Urinary bladder (tissue), 4 donors: ENCODE results near the gene LRRC47. TPM values are rescaled to one million over a fixed set of nuclear protein-coding genes. Genes with fewer than 3 reads are reported as not detected.

Experiments used
- DNase-seq: peaks from one replicate; pipeline ENCODE4 v3.0.0-alpha.2; 2015; ENCODE audit errors: extremely low spot score
- H3K27ac ChIP-seq: one replicate; pipeline ENCODE4 v1.5.1; 2013; ENCODE audit warnings: low read depth, mild to moderate bottlenecking, moderate library complexity
- H3K36me3 ChIP-seq: one replicate; pipeline ENCODE4 v1.6.1; 2013; ENCODE audit warnings: mild to moderate bottlenecking, moderate library complexity; ENCODE audit not compliant: insufficient read depth
- H3K4me1 ChIP-seq: one replicate; pipeline ENCODE4 v1.6.1; 2013; ENCODE audit warnings: mild to moderate bottlenecking, moderate library complexity; ENCODE audit not compliant: insufficient read depth
- H3K4me3 ChIP-seq: one replicate; pipeline ENCODE4 v1.5.1; 2013; ENCODE audit warnings: low read depth, low read length
- WGBS: extraction: QIAGEN DNeasy Blood & Tissue Kit; methylation state at CpG from one replicate; pipeline ENCODE4 v1.1.7; 2013; 5-methylcytosine and 5-hydroxymethylcytosine counted together
- polyA plus RNA-seq: library from polyadenylated mRNA; stranded (reverse); fragments of 200-250 nt; gene quantifications from one replicate; pipeline ENCODE4 v1.2.3, GENCODE V29; 2013
- total RNA-seq: library from RNA; depleted of rRNA; stranded (reverse); fragments of >200 nt; gene quantifications from one replicate; pipeline ENCODE4 v1.2.3, GENCODE V29; 2014
- donor health status: healthy with polysubstance abuse.
- donor health status: healthy.

LRRC47 gene
- total and polyA plus RNA-seq, 2 donors: 17.8 to 31.0 TPM

DNA sequence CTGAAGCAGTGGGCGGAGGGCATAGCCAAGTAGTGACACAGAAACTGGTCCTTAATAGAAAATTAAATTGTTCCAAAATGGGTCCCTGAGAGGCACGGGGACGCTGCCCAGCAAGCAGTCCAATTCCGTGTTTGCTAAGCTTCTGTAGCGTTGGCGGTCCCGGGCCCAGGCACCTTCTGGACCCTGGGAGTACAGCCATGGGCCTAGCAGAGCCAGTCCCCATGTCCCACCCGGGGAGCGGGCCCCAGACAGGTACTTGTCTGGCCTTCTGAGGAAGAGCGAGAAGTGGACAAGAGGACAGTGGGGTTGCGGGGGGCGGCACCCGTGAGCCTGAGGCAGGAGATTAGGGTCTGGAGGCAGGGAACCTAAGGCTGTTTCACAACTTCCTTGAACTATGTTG is 55.5 kb downstream of the LRRC47 start:
- Histone ChIP-seq H3K27ac (no peak overlapping the region), H3K36me3 (peaks cover 3% of the 10 kb centered on the region), H3K4me1 (no peaks in the 10 kb centered on the region), H3K4me3 (no peak overlapping the region)
- WGBS: 96% methylated on average over 13 of the region's 13 CpGs
- DNase-seq: no peak

DNA sequence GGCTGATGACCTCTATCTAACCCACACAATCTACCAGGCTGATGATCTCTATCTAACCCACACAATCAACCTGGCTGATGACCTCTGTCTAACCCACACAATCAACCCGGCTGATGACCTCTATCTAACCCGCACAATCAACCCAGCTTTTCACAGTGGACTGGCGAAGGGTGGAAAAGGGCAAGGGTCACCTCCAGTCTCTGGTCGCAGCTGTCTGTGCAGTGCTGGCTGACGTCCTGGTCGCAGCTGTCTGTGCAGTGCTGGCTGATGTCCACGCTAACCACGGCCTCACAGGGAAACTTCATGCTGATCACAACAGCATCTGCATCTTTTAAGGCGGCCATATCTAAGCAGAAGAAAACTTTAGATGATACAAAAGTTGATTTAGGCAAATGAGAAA is 56.3 kb downstream of the LRRC47 start:
- peaks cover 3% of the 10 kb centered on the region for H3K36me3 ChIP-seq
- 80% methylated on average over 9 of the region's 9 CpGs for WGBS
- DNase-seq: no peak

DNA sequence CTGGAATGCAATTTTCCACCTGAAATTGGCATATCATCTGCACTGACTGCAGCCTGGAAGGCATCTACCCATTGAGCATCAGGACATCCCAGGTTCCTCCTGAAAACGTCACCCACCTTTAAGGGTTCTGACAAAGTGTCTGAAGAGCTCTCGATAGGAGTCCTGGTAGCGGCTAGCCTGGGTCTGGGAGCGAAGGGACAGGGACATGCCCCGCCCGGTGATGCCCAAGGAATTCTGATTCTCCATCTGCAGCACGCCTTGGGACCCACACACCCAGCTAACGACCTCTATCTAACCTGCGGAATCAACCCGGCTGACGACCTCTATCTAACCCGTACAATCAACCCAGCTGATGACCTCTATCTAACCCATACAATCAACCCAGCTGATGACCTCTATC is 57.4 kb downstream of the LRRC47 start:
- WGBS: 92% methylated on average over 12 of the region's 12 CpGs
- Histone ChIP-seq H3K4me1 (no peaks in the 10 kb centered on the region), H3K4me3 (no peak overlapping the region), H3K27ac (no peak overlapping the region), H3K36me3 (peaks cover 3% of the 10 kb centered on the region)
- no peak for DNase-seq

More for the DNA sequence above, 56.3 kb downstream of the LRRC47 start:
- H3K4me3 ChIP-seq: no peak overlapping the region
- H3K27ac ChIP-seq: no peak overlapping the region
- no peaks in the 10 kb centered on the region for H3K4me1 ChIP-seq

DNA sequence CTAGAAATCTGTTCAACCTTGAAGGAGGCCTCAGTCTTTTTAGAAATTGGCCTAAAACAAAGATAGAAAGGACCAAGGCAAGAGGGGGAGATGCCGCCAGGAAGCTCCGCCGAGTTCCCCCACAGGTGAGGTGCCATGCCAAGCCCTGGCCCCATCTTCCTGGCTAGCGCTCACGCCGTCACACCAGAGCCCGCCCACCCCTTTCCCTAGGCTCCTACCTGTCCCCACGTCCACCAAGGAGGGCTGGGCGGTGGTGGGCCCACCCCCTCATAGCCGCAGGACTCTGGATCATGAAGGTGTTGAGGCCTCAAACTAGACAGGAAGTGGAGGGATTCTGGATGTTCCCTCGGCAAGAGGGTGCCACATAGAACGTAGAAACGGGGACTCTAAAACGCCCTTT is 59.6 kb downstream of the LRRC47 start:
- Histone ChIP-seq H3K4me3 (no peak overlapping the region), H3K27ac (no peak overlapping the region), H3K36me3 (peaks cover 3% of the 10 kb centered on the region), H3K4me1 (no peaks in the 10 kb centered on the region)
- DNase-seq: no peak
- WGBS: 88% methylated on average over 14 of the region's 14 CpGs

DNA sequence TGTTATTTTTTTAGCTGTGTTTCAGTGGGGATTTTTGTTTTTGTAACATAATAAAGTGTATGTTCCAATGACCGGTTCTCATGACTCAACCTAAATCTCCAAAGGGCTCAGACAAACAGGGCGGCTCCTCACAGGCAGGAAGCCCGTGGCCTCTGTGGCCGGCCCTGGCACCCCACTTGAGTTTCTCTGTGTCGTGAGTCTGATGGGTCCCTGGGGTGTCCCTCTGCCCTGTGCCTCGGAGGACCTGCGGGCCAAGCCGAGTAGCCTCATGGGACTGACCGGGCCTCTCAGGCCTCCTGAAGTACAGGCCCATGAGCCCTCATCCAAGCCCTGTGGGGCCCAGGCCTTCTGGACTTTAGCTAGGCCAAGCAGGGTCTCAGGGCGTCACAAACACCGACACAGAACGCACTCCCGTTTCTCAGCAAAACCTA is 60.2 kb downstream of the LRRC47 start:
- no peak for DNase-seq
- 89% methylated on average over 13 of the region's 13 CpGs for WGBS
- Histone ChIP-seq H3K27ac (no peak overlapping the region), H3K36me3 (peaks cover 3% of the 10 kb centered on the region), H3K4me1 (no peaks in the 10 kb centered on the region), H3K4me3 (no peak overlapping the region)

DNA sequence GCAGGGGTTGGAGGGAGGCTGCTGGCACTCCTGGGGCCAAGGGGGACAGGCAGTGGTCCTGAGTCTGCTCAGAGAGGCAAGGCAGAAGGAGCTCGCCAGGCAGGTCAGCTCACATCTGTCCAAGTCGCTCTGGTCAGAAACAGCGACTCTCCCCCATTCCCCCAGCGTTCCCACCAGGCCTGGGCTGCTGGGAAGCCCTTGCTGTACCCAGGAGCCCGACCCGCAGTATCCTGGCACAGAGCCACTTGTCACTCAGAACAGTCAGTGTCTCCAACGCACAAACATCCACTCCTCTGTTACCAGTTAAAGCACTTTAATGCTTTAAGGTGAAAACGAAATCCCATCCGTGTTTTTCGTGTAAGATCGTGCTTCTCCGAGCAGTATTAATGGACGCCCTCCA is 60.6 kb downstream of the LRRC47 start:
- Histone ChIP-seq H3K27ac (no peak overlapping the region), H3K36me3 (peaks cover 3% of the 10 kb centered on the region), H3K4me1 (no peaks in the 10 kb centered on the region), H3K4me3 (no peak overlapping the region)
- DNase-seq: no peak
- 79% methylated on average over 13 of the region's 13 CpGs for WGBS

DNA sequence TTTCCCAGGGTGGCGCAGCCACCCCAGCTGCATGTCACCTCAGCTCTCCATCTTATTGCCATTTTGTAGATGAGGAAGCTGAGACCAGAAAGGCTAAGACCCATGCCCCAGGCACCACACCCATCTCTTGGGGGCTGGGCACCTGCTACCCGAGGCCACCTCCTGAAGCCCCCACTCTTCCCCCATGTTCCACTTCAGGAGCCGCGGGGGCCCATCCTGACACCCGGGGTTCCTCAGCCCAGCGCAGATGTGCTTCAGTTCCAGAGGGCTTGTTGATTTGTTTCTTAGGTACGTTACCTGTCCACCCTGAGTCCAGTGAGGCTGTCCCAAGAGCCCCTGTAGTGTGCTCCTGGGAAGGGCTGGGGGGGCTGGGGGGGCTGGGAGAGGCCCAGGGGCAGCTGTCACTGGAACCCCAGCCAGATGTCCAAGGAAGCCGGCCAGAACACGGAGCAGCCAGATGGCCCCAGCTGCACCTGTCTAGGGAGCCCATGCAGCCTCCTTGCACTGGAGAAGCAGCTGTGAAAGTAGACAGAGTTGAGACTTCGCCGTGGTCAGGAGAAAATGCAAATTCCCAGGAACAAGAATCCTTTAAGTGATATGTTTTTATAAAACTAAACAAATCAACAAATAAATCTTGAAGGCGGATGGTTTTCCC is 61.1 kb downstream of the LRRC47 start:
- peaks cover 3% of the 10 kb centered on the region for H3K36me3 ChIP-seq
- DNase-seq: no peak
- no peak overlapping the region for H3K27ac ChIP-seq
- WGBS: 76% methylated on average over 12 of the region's 12 CpGs
- H3K4me3 ChIP-seq: no peak overlapping the region
- no peaks in the 10 kb centered on the region for H3K4me1 ChIP-seq

DNA sequence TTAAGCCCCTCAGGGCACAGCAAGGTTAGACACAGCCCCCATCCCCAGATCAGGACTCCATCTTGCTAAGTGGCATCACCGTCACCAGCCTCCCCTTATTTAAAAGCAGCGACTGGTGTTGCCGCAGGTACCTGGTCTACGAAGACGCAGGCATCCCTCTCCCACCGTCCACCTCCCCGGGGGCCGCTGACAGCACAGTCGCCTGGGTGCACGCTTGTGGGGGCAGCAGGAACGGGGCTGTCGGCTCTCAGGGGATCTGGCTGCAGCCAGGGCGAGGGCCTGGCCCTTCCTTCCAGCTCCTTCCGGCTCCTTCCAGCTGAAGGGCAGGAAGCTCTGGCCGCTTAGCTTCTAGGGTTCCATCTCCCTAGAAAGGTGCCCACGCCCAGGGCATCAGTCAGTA is 61.7 kb downstream of the LRRC47 start:
- no peak for DNase-seq
- H3K4me3 ChIP-seq: no peak overlapping the region
- WGBS: 92% methylated on average over 16 of the region's 16 CpGs
- H3K36me3 ChIP-seq: peaks cover 3% of the 10 kb centered on the region
- H3K4me1 ChIP-seq: no peaks in the 10 kb centered on the region
- H3K27ac ChIP-seq: no peak overlapping the region

DNA sequence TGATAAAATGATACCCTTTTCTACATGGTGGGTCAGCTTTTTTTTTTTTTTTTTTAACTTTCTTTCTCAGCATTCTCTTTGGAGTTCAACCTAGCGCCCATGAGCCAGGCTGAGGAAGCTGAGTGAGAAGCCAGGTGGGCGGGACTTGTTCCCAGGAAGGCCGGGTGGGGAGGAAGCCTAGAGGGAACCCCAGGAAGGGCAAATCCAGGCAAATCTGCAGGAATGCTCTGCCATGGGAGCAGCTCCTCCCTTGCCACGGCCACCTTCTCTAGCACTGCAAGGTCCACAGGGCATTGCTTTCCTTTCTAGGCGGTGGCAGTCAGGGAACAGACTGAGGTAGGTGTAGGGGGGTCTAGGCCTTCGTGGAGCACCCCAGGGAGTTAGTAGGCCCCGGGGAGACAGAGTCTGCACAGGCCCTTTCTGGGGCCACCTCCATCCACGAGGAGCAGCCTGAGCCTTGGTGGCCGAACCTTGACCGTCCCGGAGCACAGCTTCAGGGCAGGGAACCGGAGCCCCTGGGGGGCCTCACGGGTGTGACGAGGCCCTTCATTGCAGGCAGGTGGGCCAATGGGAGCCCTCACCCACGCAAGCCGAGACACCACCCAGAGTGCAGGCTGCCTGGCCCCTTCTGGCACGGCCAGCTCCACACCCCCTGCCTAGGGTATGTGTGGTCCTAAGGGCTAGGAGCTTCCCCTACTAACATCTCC is 62.3 kb downstream of the LRRC47 start:
- 82% methylated on average over 17 of the region's 17 CpGs for WGBS
- no peaks in the 10 kb centered on the region for H3K4me1 ChIP-seq
- H3K27ac ChIP-seq: no peak overlapping the region
- H3K36me3 ChIP-seq: peaks cover 3% of the 10 kb centered on the region
- no peak for DNase-seq
- no peak overlapping the region for H3K4me3 ChIP-seq

DNA sequence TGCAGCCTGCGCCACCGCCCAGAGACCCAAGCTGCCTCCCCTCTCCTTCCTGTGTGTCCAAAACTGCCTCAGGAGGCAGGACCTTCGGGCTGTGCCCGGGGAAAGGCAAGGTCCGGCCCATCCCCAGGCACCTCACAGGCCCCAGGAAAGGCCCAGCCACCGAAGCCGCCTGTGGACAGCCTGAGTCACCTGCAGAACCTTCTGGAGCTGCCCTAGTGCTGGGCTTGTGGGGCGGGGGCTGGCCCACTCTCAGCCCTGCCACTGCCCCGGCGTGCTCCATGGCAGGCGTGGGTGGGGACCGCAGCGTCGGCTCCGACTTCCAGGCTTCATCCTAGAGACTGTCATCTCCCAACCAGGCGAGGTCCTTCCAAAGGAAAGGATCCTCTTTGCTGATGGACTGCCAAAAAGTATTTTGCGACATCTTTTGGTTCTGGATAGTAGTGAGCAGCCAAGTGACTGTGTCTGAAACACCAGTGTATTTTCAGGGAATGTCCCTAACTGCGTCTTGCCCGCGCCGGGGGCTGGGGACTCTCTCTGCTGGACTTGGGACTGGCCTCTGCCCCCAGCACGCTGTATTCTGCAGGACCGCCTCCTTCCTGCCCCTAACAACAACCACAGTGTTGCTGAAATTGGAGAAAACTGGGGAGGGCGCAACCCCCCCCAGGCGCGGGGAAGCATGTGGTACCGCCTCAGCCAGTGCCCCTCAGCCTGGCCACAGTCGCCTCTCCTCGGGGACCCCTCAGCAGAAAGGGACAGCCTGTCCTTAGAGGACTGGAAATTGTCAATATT is 63.0 kb downstream of the LRRC47 start:
- 70% methylated on average over 29 of the region's 29 CpGs for whole genome bisulfite sequencing
- no peak overlapping the region for H3K4me3 ChIP-seq
- no peak for DNase-seq
- H3K36me3 ChIP-seq: peaks cover 3% of the 10 kb centered on the region
- no peak overlapping the region for H3K27ac ChIP-seq
- H3K4me1 ChIP-seq: no peaks in the 10 kb centered on the region

DNA sequence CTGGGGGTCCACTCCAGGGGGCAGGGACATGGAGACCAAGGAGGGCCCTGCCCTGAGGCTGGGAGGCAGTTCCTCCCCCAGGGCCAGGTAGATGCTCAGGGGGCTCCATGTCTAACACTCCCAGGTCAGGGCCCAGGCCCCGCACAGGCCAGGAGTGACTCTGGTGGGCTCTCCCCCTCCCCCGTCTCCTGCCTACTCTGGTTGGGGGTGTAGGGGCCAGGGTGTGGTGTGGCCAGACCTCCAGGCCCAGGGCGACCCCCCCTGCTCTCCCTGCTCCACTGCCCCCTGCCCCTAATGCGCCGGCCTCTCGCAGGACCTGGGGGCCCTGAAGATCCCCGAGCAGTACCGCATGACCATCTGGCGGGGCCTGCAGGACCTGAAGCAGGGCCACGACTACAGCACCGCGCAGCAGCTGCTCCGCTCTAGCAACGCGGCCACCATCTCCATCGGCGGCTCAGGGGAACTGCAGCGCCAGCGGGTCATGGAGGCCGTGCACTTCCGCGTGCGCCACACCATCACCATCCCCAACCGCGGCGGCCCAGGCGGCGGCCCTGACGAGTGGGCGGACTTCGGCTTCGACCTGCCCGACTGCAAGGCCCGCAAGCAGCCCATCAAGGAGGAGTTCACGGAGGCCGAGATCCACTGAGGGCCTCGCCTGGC is 63.7 kb downstream of the LRRC47 start:
- H3K4me1 ChIP-seq: no peaks in the 10 kb centered on the region
- H3K4me3 ChIP-seq: no peak overlapping the region
- H3K36me3 ChIP-seq: peaks cover 3% of the 10 kb centered on the region
- H3K27ac ChIP-seq: no peak overlapping the region
- WGBS: 23% methylated on average over 37 of the region's 37 CpGs
- no peak for DNase-seq

DNA sequence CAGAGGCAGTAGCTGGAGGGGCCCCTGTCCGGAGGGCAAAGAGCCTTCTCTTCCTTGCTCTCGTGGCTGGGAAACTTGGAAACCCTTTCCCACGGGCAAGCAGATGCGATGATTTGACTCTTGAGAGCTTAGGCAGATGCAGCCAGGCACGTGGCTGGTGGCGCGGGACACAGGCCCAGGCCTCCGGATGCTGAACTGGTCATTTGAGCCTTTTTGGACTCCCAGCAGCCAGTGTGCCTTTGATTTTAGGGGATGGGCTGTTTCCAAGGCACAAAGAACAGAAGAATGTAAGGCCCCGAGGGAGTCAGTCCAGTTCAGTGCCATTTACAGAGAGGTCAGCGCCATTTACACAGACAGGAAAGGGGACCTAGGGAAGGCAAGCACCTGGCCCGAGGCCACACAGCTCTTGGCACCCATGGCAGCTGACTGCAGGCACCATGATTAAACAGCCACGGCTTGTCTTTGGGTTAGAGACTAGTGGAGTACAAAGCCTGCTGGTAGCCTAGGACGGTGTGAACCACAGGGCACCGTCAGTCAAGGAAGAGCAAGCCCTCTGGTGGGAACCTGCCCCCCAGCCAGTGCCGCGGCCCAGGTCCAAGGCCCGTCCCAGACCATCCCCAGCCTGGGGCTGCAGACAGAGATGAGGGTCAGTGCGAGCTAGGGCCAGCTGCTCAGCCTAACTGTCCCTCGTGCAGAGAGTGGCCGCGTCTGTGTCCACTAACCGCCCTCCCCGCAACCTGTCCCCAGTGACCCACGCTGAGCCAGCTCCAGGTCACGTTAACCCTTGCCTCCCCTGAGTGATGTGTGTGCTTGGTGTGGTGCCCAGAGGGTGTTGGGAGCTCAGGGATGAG is 64.5 kb downstream of the LRRC47 start:
- Histone ChIP-seq H3K36me3 (peaks cover 3% of the 10 kb centered on the region), H3K4me1 (no peaks in the 10 kb centered on the region), H3K27ac (no peak overlapping the region), H3K4me3 (no peak overlapping the region)
- DNase-seq: no peak
- WGBS: 54% methylated on average over 25 of the region's 25 CpGs
